Vagina (tissue), 2 donors: ENCODE measurements around the gene RLBP1. TPM values are rescaled to one million over a fixed set of nuclear protein-coding genes. Genes with fewer than 3 reads are reported as not detected.

Source experiments
- DNase-seq, 2 donors: peaks; one replicate each; pipeline ENCODE4 v3.0.0-alpha.2; 2017; ENCODE audit errors: extremely low spot score in 2 of 2
- H3K27ac ChIP-seq: fragments of 200-600 bp; sonication (generic); one replicate; pipeline ENCODE4 v1.5.1; 2019
- H3K27me3 ChIP-seq: fragments of 200-600 bp; sonication (generic); one replicate; pipeline ENCODE4 v1.5.1; 2019
- H3K36me3 ChIP-seq, 2 donors: fragments of 200-600 bp; sonication (generic); one replicate each; pipeline ENCODE4 v1.5.1; 2017 to 2019
- H3K4me1 ChIP-seq: fragments of 200-600 bp; sonication (generic); one replicate; pipeline ENCODE4 v1.5.1; 2019
- H3K4me3 ChIP-seq, 2 donors: fragments of 200-600 bp; sonication (generic); 1 replicate in 1 of 2; 2 replicates in 1 of 2; pipeline ENCODE4 v1.5.1; 2016 to 2019
- H3K9me3 ChIP-seq: fragments of 200-600 bp; sonication (generic); one replicate; pipeline ENCODE4 v1.5.1; 2019
- CTCF ChIP-seq, 3 experiments: fragments of 450-650 bp in 2 of 3; fragments of 200-600 bp in 1 of 3; sonication (generic) in 1 of 3; IDR thresholded peaks; one replicate each; pipeline ENCODE4 v1.5.1; 2017 to 2019; ENCODE audit warnings: antibody characterized with exemption in 3 of 3, mild to moderate bottlenecking in 2 of 3, moderate library complexity in 2 of 3
- POLR2A ChIP-seq, 2 donors: fragments of 450-650 bp; IDR thresholded peaks; one replicate each; pipeline ENCODE4 v1.6.1; 2017; ENCODE audit warnings: antibody characterized with exemption in 2 of 2, mild to moderate bottlenecking in 2 of 2, moderate library complexity in 2 of 2
- POLR2AphosphoS5 ChIP-seq, 2 donors: sonication (generic); formaldehyde crosslinking; IDR thresholded peaks; one replicate each; pipeline ENCODE4 v1.9.0; 2017; ENCODE audit warnings: antibody characterized with exemption in 2 of 2, mild to moderate bottlenecking in 2 of 2, low read depth in 1 of 2; ENCODE audit not compliant: insufficient read depth in 1 of 2
- intact Hi-C: fragments of 100-400 bp; cut with DNase I; formaldehyde crosslinking; loops from one replicate; pipeline ENCODE4 v1.15.1; 2023
- total RNA-seq: library from RNA; depleted of rRNA; stranded (reverse); fragments of >200 nt; gene quantifications from one replicate; pipeline ENCODE4 v1.2.3, GENCODE V29; 2016

Gene RLBP1
- total RNA-seq, 1 donor from 2014 or later = not detected

GRCh38 chr15:89165677-89166076, 55.7 kb downstream of the RLBP1 start:
- no peak for DNase-seq
- TF ChIP-seq POLR2AphosphoS5 (IDR thresholded peaks at IDR 0.05; ENCODE audit: insufficient read depth in 1 of 2, low read depth in 1 of 2) (no peak), POLR2A (IDR thresholded peaks at IDR 0.05) (no peak), CTCF (IDR thresholded peaks at IDR 0.05) (no peak)
- H3K27me3 ChIP-seq = no peaks in the 10 kb centered on the region
- no peak overlapping the region for H3K4me3 ChIP-seq
- H3K9me3 ChIP-seq = no peaks in the 10 kb centered on the region
- peaks cover 18% of the 10 kb centered on the region for H3K4me1 ChIP-seq
- intact Hi-C loops = no loop called here
- H3K36me3 ChIP-seq = no peaks in the 10 kb centered on the region
- H3K27ac ChIP-seq = no peak overlapping the region

- no peak for DNase-seq
- H3K4me1 ChIP-seq = peaks cover 18% of the 10 kb centered on the region
- no peak overlapping the region for H3K4me3 ChIP-seq
- no peak overlapping the region for H3K27ac ChIP-seq
- intact Hi-C loops = no loop called here
- H3K27me3 ChIP-seq = no peaks in the 10 kb centered on the region
- no peaks in the 10 kb centered on the region for H3K9me3 ChIP-seq
- TF ChIP-seq POLR2AphosphoS5 (IDR thresholded peaks at IDR 0.05; ENCODE audit: insufficient read depth in 1 of 2, low read depth in 1 of 2) = no peak
- no peaks in the 10 kb centered on the region for H3K36me3 ChIP-seq
Observed at GRCh38 chr15:89164712-89165211, 56.6 kb downstream of the RLBP1 start.

- H3K4me3 ChIP-seq = no peak overlapping the region
- no peak for TF ChIP-seq POLR2A (IDR thresholded peaks at IDR 0.05)
- TF ChIP-seq POLR2AphosphoS5 (IDR thresholded peaks at IDR 0.05; ENCODE audit: insufficient read depth in 1 of 2, low read depth in 1 of 2) = no peak
- no peaks in the 10 kb centered on the region for H3K36me3 ChIP-seq
- no peaks in the 10 kb centered on the region for H3K27me3 ChIP-seq
- H3K4me1 ChIP-seq = peaks cover 18% of the 10 kb centered on the region
- H3K27ac ChIP-seq = no peak overlapping the region
- no peak for DNase-seq
- intact Hi-C loops = no loop called here
- no peaks in the 10 kb centered on the region for H3K9me3 ChIP-seq
Observed at GRCh38 chr15:89163271-89164055, 57.9 kb downstream of the RLBP1 start.

- Histone ChIP-seq H3K9me3 (no peaks in the 10 kb centered on the region), H3K27me3 (no peaks in the 10 kb centered on the region), H3K36me3 (peaks cover 0 to 5% of the 10 kb centered on the region in 2 donors), H3K4me3 (no peak overlapping the region), H3K27ac (no peak overlapping the region), H3K4me1 (peaks cover 6% of the 10 kb centered on the region)
- intact Hi-C loops = no loop called here
- no peak for TF ChIP-seq CTCF (IDR thresholded peaks at IDR 0.05)
- no peak for TF ChIP-seq POLR2AphosphoS5 (IDR thresholded peaks at IDR 0.05; ENCODE audit: insufficient read depth in 1 of 2, low read depth in 1 of 2)
- TF ChIP-seq POLR2A (IDR thresholded peaks at IDR 0.05) = no peak
- DNase-seq = no peak
Observed at GRCh38 chr15:89161666-89162065, 59.7 kb downstream of the RLBP1 start.

Other genes starting within 250 kb of the RLBP1 start
- gene ABHD2, start 133.1 kb downstream of the RLBP1 start, total RNA-seq = 33.6 TPM
- gene FANCI, start 22.4 kb upstream of the RLBP1 start, total RNA-seq = 9.1 TPM
- 50.3 TPM for gene POLG, start 113.2 kb upstream of the RLBP1 start, total RNA-seq